CD4-positive, alpha-beta T cell treated with Interleukin-10 for 1 hour (primary cell): ENCODE data around the gene RGL1.

Experiments
- DNase-seq: peaks from one replicate; pipeline ENCODE4 v3.0.0-alpha.2; 2020

The RGL1 gene

DNA sequence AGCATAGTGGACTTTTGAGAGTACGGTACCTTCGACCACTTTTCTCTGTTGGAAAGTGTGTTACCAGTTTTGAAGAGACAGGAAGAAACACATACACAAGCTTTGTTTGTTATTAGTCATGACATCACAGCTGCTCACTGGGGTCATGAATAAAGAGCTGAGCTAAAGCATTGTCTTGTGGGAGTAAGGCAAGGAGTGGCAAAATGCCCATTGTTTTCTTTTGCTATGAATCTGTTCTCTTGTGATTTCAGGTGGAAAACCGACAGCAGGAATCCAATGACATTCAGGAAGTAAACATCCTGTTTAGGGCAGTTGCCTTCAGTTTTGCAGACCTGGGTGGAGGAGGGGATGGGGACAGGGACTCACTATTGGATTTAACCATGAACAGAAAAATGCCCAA lies 66.2 kb downstream of the RGL1 start:
- no peak for DNase-seq

DNA sequence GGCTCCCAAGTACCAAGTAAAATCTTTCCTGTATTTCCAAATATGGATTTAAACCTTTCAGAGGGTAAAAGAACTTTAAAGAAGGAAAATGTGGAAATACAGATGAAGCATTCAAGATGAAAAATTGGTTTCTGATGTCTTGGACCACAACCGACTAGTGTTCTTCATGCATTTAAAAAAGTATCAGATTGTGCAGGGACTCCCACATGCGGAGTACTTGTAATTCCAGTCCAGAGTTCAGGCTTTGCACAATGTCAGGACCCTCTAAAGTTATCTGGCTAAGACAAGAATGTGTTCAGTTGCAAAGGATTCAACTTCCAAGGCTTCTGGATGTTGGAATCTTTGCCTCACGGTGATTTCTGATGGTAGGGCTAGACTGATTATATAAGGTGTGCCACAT lies 66.7 kb downstream of the RGL1 start:
- no peak for DNase-seq

DNA sequence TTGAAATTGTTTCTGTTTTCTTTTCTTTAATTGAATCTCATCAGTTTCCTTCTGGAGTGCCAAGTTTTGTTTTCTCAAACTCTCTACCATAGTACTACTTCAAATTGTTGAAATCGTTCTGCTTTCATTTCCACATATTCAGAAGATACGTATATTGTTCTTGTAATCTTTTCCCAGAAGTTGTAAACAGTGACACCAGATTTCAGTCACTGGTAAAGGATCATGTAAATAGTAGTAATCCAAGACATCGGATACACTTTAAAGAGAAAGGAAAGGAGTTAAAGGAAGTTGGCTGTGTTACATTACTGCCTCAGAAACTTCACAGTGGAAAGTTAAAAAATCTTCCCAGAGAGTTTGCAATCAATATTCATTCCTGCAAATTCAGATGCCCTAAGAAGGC lies 67.5 kb downstream of the RGL1 start:
- DNase-seq, result no peak

DNA sequence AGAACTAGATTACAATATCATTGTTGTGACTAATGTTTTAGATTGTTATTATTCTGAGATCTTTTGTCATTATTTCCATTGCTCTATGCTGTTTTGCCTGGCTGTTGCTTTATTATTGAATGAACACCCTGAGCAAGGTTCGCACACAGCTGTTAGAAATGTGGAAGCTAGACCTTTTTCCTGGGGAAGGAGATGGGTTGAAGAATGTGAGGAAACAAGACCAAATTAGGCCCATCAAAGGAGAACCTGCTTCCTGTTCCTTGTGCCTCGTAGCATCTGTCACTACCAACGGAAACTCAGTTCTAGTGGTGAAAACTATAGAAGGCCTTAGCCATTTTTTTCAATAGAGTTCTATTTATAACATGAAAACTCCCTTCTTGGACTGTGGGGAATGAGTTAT lies 68.7 kb downstream of the RGL1 start:
- peak; percentile 12 for DNase-seq

DNA sequence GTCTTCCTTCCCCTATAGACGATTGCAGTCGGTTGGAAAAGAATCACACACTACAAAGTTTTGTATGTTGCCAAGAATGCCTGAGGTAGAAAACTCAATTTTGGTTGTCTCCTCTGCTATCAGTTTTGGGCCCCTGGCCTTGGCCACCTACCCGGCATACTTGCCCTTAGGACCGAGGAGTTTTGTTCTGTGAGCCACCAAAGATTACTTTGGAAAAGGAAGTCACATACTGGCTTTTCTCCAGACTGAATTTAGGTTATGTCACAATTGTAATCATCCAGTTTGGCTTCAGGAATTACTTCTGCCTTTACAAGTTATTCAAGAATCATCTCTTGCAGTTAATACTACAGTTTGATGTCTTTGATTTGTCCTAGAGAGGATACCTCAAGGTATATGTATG lies 71.4 kb downstream of the RGL1 start:
- DNase-seq, result no peak

DNA sequence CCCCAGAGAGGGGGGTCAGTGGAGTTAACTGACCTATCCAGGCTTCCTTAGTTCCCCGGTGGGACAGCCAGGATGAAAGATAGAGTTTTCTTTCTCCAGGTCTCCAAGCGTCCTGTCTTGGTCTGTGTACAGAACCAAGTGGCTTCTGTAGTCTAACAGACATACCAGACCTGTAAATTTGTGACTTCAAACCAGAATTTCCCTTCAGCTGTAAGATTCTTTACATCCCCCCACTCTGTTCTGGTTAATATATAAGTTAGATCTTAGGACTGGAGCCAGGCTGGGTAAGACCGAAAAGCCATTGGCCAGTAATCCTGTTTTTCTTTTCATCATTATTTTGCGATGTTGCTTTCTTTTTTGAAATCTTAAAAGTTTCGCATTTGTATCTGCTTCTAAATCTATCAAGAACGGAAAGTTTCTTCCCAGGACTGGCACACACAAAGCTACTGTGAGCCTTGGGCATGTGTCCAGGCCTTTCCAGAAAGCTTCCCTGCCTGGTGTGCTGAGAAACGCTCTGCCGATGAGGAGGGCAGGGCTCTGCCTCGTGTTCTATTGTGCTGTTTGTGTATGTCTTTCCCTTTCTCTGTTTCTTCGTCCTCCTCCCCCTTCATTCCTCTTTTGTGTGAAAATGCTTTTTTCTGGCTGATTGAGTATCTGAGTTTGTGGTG lies 72.3 kb downstream of the RGL1 start:
- DNase-seq, result no peak

DNA sequence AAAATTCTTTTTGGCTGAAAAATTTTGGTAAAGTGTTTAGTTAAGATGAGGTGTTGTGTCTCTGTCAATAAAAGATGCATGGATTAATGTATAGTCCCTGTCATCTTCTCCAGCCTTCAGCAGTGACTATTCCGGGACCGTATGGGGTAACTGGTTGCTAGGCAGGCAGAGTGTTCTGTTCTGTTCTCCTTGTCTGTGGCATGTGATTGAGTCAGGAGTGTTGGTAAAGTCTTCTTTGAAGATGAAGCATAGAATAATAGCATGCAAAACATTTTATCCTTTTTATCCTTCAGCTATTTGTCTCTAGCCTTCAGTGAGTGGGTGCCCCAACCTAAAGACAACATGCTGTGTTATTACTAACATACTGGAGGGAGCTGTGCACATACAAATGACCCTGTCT lies 74.6 kb downstream of the RGL1 start:
- no peak for DNase-seq

DNA sequence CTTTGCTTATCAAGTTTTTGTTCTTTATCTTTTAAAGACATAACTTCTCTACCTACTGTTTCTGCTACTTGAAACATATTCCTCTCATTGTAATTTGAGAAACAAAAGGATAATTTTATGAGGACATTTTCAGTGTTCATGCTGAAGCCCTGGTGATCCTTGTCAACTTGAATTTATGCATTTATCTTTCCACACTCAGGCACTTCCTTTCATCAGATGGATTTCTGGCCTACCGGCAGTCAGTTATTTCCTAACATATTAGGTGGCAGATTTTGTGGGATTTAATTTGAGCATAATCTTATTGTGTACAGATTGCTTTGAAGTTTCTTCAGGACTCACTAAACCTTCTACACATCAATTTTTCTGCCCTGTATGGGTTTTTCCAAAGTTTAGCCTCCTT lies 75.0 kb downstream of the RGL1 start:
- no peak for DNase-seq

DNA sequence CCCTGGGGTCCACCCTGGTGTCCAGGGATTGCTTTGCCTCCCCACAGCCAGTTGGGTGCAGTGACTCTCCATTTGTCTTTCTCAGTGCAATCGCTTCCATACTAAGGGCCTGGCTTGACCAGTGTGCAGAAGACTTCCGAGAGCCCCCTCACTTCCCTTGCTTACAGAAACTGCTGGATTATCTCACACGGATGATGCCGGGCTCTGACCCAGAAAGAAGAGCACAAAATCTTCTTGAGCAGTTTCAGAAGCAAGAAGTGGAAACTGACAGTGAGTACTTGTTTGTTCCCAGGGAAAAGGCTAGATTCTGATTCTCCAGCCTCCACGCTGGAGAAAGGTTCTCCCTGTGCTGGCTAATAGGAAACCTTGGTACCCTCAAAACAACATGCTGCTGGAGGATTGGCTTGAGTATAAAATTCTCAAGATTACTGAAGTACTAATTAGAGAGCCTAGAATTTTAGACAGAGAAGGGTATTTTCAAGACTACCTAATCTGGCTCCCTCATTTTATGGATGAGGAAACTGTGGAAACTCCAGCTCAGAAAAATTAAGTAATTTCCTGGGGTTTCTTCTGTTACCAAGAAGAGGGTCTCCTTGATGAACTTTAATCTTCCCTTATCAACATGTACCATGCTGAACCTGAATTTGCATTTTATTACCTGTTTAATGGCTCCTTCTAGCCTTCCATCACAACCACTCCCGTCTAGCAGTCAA lies 75.8 kb downstream of the RGL1 start:
- no peak for DNase-seq

DNA sequence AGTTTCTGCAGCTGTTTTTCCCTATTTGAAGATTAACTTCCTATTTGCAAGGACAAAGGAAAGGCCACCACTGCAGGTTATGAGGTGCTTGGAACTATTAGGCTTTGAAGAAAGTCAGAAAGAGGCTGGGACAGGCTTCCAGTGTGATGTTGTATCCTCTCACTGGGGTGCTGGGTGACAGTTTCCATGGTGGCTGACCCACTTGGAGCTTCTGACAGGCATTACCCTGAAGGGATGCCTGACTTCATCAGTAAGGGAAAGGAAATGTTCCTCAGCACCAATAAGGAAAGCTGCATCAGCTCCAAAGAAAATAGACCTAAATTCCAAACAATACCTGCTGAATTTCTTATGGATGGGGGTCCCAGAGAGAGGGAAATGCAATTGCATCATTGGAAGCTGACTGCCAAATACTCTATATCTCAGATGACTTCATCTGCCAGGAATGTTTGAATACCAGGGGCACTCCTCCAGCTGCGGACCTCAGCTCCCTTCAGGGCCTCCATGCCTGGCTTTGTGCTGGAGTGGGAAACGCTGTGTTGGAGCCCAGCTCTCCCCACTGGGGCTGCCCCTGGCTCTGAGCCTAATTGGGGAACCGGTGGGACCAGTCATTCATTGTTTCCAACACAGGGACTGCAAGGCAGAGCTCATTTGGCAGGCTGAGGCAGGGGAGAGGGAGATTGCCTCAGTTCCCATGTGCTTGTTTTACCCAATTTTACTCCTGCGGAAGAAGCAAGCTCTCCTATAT lies 76.6 kb downstream of the RGL1 start:
- DNase-seq, result no peak

DNA sequence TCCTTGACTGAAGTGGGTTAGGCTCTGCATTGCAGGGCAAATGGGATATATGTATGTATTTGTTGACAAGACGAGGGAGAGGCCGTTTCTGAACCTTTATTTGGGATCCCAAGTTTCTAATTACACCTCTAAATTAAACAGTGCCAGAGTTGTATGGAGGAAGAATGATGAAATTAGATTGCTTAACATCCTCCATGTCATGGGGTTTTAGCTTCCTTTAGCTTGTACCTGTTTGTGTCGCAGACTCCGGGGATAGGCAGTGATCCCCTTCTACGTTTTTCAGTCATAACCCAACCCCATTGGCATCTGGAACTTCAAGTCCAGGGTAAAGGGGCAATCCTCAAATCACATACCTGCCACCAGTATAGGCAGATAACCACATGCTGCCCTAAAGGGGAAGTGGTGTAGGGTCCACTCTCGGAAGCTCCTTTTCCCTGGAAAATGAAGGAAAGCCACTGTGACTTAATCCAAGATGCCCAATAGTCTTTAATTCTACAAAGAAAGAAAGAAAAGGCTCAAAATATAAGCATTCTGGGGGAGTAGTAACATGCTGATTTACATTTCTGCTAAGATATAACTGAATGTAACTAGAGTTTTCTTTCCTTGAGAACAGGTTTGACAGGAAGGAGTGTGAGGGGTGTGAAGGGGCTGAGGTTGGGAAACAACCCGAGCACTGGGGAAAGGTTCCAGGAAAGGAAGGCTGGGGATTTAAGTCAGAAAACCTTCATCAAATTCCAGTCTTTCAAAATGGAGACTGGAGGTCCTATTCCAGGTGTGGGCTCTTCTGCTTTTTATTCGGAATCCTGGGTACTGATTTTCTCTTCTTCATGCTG lies 77.6 kb downstream of the RGL1 start:
- DNase-seq, result no peak

DNA sequence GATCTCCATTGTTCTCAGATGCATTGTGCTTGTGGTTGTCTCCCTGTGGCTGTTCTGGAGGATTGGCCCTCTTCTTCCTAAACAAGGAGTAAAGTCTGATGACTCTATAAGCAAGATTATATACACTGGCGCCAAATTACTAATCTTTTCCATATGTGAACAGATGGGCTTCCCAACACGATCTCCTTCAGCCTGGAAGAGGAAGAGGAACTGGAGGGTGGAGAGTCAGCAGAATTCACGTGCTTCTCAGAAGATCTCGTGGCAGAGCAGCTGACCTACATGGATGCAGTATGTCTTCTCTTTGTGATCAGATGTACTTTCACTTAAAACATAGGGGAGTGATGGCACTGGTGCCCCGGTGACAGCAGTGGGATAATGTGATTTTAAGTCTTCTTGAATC lies 78.7 kb downstream of the RGL1 start:
- DNase-seq, result no peak

DNA sequence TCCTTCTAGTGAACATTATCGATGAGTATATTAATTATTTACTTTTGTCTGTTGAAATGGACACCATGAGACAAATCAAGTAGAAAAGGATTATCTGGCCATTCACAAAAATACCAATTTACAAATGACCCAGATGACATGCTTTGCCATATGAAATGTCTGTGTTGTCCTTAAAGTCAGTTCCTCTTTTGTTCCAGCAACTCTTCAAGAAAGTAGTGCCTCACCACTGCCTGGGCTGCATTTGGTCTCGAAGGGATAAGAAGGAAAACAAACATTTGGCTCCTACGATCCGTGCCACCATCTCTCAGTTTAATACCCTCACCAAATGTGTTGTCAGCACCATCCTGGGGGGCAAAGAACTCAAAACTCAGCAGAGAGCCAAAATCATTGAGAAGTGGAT lies 79.6 kb downstream of the RGL1 start:
- DNase-seq, result no peak

DNA sequence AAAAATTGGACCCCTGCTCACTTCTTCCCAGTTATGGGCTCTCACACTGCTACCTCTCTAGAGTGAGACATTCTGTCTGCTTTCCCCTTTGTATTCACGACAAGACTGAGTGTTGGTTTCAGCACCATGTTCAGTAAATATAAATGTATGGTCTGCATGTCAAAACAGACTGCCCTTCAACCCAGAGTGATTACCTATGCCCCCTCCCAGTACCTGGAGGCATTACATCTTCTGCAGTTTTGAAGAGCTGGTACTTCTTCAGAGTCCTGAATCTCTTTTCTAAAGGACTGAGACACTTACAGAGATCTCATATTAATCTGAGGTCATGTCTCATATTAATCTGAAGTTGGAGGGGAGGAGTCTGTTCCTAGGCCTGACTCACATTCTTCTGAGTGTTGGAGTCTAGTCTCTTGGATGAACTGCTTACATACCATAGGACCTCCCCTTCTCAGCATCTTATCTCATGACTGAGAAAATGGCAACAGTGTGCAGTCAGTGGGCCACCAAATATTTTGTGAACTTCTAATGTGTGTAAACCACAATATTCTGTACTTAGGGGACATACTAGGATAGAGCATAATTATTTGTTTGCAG lies 80.3 kb downstream of the RGL1 start:
- DNase-seq, result no peak

DNA sequence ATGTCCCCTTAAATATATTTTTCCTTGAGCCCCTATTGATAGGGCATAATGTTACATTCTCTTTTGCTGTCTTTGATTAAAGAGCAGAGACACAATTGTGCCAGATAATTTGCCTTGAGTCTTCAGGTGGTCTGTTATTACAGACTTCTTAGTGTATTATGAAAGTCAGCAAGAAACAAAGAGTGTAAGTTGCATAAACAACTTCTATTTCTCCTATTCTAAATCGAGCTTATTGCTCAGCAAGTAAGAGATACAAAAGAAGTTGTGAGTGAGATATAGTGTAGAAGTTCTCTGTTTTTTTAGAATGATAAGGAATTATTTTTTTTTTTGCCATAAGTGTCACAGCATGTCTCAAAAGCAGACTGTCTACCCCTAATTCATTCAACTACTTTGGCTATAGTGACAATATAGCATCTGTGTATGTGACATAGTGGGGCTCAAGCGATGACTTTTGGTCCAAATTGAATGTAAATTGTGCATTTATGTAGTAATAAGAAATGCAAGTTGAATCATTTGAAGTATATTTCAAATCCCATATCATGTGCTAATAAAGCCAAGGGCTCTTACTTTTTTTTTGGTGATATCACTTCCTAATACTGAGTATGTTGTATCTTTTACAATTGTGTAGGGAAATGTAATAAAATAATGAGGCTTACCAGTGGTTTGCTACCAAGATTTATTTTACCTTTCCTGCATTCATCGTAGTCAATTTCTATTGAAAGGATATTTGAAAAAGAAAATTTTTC lies 81.3 kb downstream of the RGL1 start:
- DNase-seq, result no peak

DNA sequence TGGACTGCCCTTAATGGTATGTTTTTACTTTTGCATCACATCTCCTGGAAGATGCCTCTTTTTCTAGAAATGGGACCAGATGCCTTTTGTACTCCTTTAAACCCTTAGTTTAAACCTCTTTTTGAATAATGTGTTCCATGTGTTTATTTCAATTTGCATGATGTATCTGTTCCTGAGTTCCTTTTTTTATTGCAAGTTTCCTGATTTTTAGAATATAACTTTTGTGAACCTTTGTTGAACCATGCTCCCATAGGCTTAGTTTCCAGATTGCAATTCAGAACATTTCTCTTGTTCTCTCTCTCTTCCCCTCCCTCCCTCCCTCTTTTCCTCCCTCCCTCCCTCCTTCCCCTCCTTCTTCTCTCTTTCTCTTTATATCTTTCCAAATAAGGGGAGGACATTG lies 81.9 kb downstream of the RGL1 start:
- no peak for DNase-seq

DNA sequence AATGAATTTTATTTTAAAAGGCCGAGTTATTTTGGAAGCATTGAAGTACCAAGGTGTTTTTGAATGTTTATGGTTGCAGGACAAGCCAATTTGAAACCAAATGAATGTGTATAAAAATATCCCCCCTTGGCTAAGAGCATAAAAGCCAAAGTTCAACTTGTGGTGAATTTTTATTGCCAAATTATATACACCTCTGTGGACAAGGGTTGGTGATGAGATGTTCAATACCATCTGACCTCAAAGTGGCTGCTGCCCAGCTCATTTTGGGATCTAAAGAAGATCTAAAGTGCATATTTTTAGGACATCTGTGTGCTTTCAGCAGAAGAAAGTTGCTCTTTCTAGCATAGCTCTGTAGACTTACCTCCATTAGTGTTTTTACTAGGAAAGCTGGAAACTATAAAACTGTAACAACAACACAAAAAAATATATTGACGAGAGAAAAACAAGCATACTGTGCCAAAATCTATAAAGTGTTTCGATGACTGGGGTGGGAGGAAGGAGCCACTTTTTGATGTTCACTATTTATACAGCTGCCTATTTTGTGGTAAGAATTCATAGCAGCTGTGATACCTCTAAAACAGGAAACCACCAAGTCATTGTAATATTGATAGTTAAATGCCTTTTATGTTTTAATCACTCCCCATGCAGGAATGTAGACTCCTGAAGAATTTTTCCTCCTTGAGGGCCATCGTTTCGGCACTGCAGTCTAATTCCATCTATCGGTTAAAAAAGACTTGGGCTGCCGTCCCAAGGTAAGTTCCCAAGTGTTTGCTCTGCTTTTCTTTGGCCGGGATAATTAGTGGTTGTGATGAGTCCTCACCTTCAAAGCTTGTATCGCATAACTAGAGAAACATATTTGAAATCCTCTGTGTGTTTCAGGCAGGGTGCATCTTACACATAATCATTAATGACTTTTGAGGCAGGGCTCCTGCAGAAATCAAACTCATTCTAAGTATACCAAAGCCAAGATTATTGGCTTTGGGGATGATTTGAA lies 83.2 kb downstream of the RGL1 start:
- DNase-seq, result peak; percentile 31

DNA sequence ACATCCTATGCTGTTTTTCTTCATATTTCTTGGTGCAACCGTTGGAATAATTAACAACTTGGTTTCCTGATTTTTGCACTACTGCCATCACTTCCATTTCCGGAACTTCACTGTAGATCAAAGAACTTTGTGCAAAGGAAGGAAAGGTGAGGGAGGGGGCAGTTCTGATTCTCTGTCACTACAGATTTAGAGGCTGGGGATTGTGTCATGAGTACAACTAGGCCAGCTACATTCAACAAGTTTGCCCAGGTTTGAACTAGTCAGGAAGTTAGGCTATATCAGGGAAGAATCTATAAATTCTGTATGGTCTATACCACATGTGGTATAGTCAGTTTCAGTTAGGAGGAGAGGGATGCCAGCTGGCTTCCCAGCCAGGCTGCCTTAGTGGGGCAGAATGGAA lies 84.2 kb downstream of the RGL1 start:
- no peak for DNase-seq

DNA sequence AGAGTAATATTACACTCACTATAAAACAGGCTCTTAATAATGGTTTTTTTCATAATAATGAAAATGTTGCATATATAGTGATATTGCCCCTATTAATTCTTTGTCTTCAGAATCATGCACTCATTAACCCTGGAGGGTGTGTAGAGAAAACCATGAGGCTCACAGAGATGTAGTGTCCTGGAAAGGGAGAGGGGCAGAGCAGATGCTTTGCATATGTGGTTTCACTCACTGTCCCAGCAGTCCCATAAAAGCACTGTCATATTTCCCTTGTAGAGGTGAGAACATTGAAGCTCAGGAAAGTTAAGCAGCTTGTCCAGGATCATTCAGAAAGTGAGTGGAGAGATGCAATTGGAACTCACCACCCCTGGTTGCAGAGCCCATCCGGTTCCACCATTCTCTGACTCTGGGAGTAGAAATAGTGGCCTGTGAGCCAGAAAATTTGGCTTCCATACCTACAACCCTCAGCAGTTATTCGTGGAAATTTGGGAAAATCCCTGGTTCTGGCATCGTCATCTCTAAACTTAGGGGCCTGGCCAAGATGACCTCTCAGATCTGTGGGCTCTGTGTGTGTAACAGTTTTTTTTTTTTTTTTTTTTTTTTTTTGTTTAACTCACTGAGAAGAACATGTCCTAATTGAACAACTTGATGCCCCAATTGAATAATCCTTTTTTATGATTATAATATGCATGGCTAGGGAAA lies 86.4 kb downstream of the RGL1 start:
- no peak for DNase-seq

DNA sequence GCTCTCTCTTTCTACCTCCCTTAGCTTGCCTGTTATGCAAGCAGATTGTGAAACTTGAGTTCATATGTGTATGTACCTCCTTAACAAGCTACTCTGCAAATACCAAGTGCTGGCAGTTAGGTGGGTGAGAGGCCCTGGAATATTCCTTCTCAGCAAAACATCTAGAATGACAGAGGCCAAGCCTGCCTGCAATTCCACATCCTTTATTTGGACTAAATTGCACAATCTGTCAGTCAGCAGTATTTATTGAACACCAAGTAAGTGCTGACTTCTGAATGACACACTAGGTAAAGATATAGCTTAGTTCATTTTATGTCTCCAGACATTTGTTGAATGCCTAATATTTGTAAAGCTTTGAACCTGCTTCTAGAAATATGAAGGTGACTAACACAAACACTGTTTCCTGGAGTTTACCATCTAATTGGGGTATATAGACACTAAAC lies 87.5 kb downstream of the RGL1 start:
- no peak for DNase-seq
